Non-pigmented ciliary epithelial cell (primary cell): Measurements from ENCODE around the gene DNAJC21.
"Not testable (repeated sequence)": the region's sequence is repeated elsewhere in the genome, so short reads cannot be mapped to it uniquely, and the experiment has no call there.

ENCODE experiments used
- DNase-seq: peaks from one replicate; pipeline ENCODE4 v3.0.0-alpha.2; 2010; ENCODE audit warnings: low read depth

Gene DNAJC21

DNA sequence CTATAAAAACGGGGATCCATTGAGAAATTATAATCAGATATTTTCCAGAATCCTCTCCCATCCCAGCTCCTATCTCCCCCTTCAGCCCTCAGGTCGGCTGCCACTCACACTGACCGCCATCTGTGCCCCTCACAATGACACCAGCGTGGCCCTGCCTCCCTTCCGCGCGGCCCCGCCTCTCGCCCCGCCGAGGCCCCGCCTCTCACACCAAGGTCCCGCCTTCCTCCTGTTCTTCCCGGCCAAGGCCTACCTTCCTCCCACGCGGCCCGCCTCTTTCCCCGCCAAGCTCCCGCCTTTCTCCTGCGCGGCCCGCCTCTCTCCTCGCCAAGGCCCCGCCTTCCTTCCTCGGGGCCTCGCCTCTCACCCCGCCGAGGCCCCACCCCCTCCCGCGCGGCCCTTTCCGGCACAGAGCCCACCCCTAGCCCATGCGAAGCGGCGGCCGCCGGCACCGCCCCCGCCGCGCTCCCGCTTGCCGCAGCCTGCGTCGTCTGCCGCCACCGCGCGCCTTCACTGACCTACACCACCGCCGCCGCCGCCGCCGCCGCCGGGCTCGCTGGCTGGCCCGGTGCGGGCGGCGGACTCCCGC is at the start of gene DNAJC21:
Gene DNAJC21, plus strand, starts transcription at position 426 of the 586 bp plus-strand sequence. CDS start 261 bp downstream, outside the sequence.
- DNase-seq: peak; percentile 72

DNA sequence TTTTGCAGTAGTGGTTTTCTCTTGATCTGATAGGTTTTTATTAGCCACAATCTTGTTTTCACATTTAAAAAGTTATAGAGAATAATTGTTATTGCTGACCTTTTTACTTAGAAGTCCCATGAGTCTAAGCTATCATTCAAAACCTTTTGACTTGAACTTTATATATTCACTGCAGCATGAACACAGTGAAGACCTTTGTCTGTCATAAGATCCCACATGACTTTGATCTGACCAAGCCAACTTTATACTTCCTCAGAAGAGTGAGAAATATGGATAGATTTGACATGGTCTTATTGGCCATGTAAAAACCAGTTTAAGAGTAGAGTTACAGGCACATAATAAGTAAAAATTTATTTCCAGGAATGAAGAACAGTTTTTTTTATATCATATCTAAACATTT is 48.1 kb upstream of the DNAJC21 start:
- no peak for DNase-seq

DNA sequence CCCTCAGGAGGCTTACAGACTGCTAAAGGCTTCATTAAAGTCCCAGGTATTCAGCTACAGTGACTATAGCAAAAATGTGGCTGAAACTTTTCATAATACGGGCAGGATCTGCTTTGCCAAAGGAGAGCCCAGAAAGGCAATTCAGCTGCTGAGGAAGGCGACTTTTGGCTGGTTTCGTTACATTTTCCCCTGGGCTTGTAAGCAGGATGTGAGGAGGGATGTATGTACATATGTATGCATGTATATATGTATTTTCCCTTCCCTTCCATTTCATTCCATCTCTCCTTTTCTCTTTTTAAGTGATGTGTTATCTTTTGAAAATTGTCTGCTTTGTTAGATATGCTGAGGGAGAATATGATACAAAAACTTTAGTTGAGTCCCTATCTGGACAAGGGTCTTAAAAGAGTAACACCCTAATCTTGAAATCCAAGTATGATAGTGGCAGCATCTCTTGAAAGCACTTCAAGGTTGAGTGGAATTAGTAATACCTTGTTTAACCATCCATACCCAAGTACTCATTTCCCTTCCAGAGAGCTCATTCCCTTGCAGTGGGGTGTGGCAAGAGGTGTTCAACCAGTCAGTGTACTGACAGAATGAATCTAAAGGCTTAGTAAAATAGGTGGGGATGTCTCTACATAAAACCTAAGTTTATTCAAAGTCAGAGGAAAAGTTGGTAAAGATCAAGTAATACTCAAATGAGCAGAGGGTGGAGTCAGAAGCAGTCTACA is 42.8 kb upstream of the DNAJC21 start:
- no peak for DNase-seq

DNA sequence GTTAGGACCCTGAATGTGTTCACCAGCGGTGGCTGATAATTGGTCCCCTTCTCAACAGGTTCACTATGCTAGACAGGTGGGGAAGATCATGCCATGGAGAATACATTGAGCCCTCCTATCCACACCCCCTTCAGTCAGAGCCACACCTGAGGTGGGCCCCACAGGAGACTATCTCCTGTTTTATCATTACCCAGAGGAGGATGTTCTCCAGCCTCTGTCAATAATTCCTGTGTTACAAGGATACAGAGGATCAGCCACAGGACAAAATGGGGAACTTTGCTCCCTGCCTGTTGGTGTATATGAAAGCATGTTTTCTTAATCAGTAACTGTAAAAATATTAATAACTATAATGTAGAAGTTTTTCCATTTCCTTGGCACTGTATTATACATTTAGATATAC is 40.0 kb upstream of the DNAJC21 start:
- DNase-seq: no peak

DNA sequence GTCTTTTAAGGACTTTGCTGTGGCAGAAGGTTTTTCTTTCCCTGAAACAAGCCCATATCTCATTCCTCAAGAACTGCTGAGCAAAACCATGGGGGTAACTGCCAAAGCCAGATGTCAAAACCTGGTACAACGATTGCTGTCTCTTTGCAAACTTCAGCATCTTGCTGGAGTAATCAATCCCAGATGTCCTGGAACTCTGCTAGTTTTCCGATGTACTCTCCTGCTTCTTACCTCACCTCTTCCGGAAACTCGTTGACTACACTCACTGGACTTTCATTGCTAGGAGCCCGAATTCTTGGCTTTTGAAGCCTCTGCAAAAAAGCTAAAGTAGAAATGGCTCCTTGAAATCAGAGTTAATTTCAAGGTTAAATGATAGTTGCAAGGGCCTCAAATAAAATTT is 37.4 kb upstream of the DNAJC21 start:
- peak; percentile 48 for DNase-seq

DNA sequence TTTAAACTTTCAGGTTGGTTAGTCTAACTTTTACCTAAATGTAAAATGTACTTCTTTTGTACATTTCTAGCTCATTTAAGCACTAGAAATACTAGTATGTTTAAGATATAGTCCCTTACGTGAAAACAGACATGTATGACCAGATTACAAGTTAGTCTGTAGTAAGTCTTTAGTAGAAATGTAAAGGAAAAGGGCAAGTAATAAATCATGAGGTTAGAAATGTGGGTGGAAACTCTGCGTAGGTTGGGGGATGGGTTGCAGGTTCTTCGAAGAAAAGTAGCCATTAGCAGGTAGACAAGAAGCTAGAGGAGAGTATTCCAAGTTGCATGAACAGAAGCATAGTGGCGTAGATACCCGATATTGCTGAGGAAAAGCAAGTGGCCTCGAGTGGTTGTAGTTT is 36.9 kb upstream of the DNAJC21 start:
- DNase-seq: no peak

DNA sequence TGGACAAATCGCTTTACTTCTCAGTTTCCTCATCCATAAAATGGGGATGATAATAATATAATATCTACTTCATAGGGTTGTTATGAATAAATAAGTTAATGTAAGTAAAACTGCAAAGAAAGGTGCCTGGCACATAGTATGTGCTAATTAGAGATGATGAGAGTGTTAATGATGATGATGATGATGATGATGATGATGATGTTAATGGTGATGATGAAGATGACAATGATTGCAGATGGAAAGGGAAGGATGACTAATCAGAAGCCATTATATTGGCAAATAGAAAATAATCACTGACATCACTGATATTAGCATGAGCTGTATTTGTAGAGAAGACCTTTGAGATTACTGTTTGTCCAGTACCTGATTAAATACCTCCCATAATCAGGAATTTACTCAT is 34.6 kb upstream of the DNAJC21 start:
- no peak for DNase-seq

DNA sequence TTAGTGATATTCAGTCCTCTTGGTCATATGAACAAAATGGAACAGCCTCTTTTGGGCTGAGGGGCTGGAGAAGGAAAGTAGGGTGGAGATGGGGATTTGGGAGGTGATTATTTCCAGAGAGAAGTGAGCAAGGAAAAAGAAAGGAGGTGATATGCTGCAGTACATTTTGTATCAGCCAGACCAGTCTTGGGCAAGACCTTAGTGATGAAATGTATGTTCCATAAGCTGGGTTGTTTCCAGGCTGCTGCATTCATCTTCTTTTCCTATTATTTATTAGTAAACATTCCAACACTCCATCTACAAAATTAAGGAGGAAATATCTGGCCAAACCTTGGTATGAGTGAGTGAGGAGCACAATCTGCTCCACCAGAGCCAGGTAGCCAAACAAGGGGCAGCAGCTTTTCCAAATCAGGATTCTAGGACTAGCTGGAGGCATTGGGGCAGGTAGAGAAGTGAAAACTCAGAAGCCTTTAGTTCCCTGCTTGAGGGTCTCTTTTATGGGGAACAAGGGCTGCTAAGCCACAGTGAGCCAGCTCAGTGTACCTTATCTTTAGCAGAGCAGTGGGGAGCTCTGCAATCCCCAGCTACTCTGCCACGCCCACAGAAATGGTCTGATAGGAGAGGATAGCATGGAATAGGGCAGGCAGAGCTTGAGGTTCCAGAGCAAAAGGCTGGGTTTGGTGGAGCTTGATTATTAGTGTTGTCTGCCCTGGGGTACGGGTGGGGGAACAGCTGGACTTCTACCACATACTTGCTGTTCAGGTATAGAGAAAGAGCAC is 33.5 kb upstream of the DNAJC21 start:
- no peak for DNase-seq

DNA sequence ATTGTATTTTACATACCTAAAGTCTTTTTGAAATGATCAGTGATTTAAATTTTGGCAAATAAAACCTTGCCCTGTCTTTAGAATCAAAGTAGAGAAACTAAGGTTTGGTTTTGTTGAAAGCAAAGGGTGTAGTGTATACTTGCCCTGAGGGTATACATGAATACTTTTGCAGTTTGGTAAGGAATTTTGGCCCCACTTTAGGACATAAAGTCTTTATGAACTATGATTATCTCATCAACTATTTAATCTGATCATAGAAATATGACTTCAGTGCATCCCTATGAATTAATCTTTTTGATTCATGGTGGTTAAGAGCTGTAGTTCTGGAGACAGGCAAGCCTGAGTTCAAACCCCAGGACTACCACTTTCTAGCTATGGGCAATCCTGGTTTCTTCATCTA is 31.7 kb upstream of the DNAJC21 start:
- DNase-seq: no peak

DNA sequence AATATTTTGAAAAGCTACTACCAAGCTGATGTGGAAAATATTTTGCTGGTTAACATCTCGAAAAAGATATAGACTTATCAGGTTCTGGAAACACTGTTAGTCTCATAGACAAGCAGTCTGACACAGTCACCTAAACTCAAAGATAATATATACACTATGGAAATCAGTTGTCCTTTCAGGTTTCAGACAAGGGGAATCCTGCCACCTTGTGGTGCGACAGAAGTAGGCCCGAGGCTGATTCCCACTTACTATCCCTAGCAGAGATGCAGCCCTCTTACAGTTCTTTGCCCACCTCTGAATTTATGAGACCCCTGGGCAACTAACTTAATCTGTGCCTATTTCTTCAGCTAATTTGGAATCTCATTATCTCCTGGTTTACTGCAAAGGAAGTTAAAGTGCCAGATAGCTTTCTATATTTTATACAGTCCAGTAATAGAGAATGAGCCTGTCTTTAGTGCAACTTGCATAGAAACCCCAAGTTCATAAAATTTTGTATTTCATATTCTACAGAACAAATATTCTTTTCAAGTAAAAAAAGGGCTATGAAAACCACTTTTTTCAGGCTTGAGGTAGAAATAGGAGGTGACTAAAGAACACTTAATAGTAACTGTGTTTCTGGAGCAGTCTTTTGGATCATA is 31.0 kb upstream of the DNAJC21 start:
- no peak for DNase-seq

DNA sequence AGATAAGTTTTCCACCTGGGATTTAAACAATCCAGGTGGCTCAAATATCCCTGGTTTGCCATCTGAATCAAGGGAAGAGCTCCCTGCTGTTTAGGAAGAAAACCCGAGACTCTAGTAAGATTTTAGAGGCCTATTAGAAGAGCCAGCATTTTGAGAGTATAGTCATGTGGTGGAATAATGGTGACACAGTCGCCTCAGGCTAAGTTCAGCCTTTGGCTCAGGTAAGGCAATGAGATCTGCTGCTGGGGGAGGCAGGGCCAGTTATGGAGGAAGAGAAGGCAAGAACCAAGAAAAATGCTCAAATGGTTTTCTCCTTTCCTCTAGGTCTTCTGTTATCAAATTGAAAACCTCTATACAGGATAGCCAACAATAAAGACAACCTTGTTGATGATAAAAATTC is 30.3 kb upstream of the DNAJC21 start:
- DNase-seq: no peak

DNA sequence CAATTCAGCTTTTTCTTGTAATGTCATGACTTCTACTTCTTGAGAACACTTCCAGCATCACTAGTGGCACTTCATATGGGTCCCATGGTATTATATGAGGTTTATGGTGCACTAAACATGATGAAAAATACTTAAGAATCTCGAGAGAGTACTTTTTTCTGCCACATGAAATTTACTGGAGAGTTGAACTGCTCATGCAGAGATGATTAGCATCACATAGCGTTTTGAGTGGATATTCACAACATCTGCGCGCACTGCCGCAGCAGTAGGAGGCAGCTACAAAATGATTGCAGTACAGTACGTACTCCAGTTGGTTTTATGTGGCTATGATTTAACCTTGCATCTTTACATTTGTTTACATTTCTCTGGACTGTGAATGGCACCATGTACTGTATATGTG is 28.7 kb upstream of the DNAJC21 start:
- DNase-seq: no peak

DNA sequence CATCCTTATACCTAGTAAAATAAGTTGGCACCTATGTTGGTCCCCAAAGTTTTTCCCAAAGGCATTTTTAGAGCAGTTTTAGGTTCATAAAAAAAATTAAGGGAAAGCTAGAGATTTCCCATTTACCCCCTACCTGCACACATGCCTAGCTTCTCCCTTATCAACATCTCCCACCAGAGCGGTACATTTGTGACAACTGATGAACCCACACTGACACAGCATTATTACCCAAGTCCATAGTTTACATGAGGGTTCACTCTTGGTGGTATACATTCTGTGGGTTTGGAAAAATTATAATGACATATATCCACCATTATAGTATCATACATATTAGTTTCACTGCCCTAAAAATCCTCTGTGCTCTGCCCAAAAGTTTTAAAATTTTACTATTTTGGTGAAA is 26.1 kb upstream of the DNAJC21 start:
- no peak for DNase-seq

DNA sequence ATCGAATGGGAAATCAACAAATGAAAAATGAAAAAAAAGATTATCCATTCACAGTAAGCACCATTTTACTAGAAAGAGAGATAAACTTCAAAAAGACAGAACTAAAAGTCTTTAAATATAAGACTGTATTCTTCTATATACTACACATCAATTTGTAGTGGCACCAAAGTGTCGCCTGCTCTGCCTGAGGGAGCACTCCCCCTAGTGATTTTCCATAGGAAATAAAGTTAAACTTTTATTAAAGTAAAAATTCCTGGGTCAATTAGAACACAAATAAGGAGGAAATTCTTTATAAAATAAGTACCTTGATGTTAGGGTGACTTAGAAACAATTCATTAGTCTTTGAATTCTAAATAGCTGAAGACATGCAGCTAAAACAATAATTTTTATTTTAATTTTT is 23.8 kb upstream of the DNAJC21 start:
- DNase-seq: no peak

DNA sequence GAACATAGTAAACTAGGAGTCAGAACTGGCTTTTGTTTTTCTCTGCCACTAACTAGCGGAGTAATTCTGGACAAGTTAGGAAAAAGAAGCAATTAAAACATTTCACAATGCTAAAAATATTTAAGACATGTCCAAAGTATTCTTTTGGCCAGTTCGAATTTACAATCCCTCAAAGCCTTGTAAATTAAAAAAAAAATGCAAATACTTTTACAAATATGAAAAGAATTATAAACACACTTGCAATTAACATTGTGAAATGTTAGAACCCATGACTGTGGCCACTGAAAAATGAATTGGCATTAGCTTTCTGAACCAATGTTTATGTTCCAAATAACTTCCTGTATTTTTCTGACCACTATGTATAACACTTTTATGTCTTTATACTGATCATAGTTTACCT is 16.3 kb upstream of the DNAJC21 start:
- DNase-seq: no peak

DNA sequence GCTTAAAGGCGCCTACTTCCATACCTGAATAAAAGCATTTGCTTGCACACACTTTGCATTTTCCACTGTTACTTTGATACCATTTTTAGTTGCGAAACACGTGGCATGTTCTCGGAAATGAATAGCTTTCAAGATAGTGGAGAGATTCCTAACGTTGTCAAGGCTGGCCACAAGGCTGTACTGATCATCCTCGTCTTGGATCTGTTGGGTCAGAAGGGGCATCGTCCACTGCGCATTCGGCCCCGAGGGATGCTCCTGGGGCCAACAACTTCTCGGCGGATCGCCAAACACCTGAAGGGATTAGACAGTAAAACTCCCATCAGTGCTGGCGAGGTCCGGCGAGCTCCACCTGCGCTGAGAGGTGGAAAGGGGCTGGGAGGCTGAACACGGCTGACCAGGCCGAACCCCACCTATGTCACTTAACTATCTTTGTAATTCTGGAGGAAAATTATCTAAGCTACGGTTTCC is 14.7 kb upstream of the DNAJC21 start:
- no peak for DNase-seq

DNA sequence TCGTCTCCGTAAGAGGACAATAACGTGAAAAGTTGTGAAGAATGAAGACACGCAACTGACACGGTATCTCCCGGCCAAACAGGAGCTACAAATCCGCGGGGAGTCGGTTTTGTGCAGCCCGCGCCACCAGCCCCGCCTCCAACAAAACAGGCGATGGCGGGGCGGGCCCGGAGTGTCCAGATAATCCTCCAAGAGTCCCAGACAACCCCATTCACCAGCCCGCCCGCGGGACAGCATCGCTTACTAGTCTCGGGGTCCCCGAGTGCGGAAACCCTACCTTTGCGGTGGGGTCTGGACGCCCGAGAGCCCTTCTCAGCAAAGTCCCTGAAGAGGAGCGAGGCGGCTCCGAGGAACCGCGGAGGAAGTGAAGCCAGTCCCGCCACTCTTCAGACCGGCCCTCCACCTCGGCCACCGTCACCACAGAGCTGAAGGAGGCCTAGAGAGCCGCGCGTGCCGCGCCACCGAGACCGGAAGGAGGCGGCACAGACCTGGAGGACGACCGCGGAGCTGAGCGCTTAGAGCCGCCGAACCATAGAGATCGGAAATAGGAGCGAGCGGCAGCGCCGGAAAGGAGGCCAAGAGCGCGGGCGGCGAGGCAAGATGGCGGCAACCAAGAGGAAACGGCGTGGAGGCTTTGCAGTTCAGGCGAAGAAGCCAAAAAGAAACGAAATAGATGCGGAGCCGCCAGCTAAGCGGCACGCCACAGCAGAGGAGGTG is 14.1 kb upstream of the DNAJC21 start, which contains the start of the genes BRIX1 and RAD1:
Gene BRIX1, plus strand, starts transcription at position 573 of the 717 bp plus-strand sequence. Its CDS starts 28 bp downstream, at position 601.
Gene RAD1, minus strand, starts transcription at position 366 of the 717 bp plus-strand sequence. CDS start 612 bp downstream, outside the sequence.
- peak; percentile 83 for DNase-seq

DNA sequence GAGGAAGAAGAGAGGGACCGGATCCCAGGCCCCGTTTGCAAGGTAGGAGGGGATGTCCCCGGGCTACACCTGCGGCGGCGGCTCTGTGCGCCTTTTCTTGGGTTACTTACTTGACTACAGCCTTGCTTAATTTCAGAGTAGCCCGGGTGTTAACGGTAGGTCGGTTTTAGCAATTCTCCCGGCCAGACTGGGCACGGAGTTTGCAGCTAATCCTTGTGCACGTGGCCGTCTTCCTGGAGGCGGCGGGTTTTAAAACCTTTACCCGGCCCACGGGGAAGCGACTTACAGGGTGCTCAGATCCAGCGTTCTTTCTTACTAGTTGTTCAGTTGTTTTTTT is 13.5 kb upstream of the DNAJC21 start:
- no peak for DNase-seq

DNA sequence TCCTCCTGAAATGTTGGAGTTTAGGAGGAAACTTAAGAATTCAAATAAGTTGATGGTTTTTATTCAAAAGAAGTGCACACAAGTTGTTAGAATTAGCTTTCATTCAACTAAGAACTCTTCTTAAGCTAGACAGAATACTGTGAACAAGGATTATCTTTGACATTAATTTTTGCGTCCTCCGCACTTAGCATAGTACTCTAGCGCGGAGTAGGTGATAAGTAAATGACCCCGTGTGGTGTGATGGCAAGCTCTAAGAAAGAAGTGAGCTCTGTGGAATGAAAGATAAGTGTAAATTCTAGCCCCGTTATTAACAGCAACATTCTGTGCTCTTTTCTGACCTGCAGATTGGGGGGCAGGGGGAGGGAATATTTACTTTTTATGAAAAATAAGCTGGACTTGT is 12.8 kb upstream of the DNAJC21 start:
- DNase-seq: no peak

DNA sequence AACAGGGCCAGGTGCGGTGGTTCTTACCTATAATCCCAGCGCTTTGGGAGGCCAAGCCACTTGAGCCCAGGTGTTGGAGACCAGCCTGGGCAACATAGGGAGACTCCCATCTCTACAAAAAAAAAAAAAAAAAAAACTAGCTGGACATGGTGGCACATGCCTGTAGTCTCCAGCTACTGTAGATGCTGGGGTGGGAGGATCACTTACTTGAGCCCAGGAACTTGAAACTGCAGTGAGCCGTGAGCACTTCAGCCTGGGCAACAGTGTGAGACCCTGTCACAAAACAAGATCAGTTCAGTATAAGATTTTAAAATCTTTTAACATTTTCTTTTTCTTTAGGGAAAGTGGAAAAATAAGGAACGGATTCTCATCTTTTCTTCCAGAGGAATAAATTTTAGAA is 11.3 kb upstream of the DNAJC21 start:
- DNase-seq: no peak

DNA sequence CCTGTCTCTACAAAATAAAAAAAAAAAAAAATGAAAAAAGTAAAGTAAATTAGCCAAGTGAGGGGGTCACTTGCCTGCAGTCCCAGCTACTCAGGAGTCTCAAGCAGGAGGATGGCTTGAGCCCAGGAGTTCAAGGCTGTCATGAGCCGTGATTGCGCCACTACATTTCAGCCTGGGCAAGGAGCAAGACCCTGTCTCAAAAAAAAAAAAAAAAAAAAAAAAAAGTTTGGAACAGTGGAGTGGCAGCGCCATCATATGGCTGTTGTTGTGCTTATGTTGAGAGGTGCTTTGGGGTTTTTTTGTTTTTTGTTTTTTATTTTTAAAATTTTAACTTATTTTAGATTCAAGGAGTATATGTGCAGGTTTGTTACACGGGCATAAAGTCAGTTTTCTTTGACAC is 10.3 kb upstream of the DNAJC21 start:
- no peak for DNase-seq

DNA sequence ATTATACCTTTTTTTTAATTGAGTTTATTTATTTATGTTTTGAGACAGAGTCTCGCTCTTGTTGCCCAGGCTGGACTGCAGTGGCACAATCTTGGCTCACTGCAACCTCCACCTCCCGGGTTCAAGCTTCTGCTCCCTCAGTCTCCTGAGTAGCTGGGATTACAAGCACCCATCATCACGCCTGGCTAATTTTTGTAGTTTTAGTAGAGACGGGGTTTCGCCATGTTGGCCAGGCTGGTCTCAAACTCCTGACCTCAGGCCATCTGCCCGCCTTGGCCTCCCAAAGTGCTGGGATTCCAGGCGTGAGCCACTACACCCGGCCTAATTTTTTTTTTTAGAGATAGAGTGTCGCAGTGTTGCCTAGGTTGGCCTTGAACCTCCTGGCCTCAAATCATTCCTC is 6.1 kb upstream of the DNAJC21 start:
- DNase-seq: not testable (repeated sequence)
